ENCODE results near the gene SNRPD3.
A peak's percentile ranks its signal among the peaks of the same experiment; 100 is the strongest.

SNRPD3 gene

DNA sequence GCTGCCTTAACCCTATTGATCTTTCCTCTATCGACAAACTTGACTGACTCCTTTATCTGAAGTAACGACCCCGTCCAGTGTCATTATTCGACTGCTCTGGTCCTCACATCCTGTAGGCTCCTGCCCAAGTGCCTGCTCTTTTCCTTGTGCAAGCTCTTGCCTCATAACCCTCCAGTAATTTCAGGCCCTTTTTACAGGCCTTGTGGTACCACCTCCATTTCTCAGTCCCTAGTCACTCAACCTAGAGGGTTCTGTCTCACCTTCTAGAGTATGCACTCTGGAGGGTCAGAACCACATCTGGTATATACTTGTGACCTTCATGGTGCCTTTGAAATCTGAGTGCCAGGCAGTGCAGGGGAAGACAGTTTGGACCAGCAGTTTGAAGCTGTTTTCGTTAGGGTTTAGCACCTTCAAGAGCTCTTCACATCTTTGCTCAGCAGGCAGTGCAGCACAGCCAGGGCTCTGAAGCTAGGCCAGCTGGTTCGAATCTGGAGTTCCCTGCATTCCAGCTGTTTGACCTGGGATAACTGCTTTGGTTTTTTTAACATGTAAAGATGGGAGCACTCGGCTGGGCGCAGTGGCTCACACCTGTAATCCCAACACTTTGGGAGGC lies 11.2 kb downstream of the SNRPD3 start:
- no peak for DNase-seq (ENCODE audit: low spot score)
- in situ Hi-C loops (cut with MboI; ENCODE audit: low pct_unique_long_range_greater_than_20kb, low sequenced_read_pairs, unreplicated experiment) = no loop called here
- TF ChIP-seq, protein P1, sequence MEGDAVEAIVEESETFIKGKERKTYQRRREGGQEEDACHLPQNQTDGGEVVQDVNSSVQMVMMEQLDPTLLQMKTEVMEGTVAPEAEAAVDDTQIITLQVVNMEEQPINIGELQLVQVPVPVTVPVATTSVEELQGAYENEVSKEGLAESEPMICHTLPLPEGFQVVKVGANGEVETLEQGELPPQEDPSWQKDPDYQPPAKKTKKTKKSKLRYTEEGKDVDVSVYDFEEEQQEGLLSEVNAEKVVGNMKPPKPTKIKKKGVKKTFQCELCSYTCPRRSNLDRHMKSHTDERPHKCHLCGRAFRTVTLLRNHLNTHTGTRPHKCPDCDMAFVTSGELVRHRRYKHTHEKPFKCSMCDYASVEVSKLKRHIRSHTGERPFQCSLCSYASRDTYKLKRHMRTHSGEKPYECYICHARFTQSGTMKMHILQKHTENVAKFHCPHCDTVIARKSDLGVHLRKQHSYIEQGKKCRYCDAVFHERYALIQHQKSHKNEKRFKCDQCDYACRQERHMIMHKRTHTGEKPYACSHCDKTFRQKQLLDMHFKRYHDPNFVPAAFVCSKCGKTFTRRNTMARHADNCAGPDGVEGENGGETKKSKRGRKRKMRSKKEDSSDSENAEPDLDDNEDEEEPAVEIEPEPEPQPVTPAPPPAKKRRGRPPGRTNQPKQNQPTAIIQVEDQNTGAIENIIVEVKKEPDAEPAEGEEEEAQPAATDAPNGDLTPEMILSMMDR (IDR thresholded peaks at IDR 0.05; ENCODE audit: extremely low read depth, insufficient read depth, missing control alignments) = no peak

DNA sequence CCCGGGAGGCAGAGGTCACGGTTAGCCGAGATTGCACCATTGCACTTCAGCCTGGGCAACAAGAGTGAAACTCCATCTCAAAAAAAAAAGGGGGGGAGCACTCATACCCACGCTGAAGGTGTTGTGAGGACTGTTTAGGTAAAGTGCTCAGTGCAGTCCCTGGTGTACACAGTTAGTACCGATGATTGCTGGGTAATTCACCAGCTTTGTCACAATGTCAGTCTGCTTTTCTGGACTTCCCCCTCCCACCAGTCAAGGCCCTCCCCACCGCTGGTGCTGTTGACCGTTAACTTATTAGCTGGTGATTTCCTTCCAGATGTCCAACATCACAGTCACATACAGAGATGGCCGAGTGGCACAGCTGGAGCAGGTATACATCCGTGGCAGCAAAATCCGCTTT lies 11.9 kb downstream of the SNRPD3 start:
- TF ChIP-seq, protein P1 (IDR thresholded peaks at IDR 0.05; ENCODE audit: extremely low read depth, insufficient read depth, missing control alignments) = no peak
- peak; percentile 62 for DNase-seq (ENCODE audit: low spot score)

DNA sequence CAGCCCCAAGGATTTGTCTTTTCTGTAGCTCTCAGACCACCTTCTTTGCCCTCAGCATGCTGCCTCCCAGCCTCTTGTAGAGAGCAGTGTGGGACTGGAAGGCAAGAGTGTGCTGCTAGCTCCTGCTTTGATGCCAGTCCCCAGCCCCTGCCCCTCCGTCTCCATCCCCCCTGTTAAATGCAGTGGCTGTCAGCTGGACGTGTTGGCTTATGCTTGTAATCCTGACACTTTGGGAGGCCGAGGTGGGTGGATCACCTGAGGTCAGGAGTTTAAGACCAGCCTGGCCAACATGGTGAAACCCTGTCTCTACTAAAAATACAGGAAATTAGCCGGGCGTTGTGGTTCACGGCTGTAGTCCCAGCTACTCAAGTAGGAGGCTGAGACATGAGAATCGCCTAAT lies 15.5 kb downstream of the SNRPD3 start:
- in situ Hi-C loops (cut with MboI; ENCODE audit: low pct_unique_long_range_greater_than_20kb, low sequenced_read_pairs, unreplicated experiment) = no loop called here
- DNase-seq (ENCODE audit: low spot score) = no peak
- TF ChIP-seq, protein P1 (IDR thresholded peaks at IDR 0.05; ENCODE audit: extremely low read depth, insufficient read depth, missing control alignments) = no peak

More for the DNA sequence above, 11.9 kb downstream of the SNRPD3 start:
- in situ Hi-C loops (cut with MboI; ENCODE audit: low pct_unique_long_range_greater_than_20kb, low sequenced_read_pairs, unreplicated experiment) = no loop called here

DNA sequence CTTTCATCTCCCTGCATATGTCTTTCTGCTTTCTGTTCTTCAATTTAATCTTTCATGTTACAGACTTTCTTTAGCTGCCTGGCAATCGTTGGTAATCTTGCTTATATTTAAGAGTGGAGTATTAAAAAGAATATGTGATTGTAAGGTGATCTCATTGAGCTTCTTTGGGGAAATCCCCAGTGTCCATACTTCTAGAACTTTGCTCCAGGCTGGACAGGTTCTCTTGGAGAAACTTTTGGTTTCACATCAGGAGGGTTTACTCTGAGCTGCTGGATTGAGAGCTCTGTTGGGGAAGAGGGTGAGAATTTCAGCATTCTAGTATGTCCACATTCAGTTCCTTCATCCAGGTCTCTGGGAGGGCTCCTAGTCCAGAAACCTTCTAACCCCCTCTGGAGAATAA lies 21.0 kb downstream of the SNRPD3 start:
- TF ChIP-seq, protein P1 (IDR thresholded peaks at IDR 0.05; ENCODE audit: extremely low read depth, insufficient read depth, missing control alignments) = no peak
- in situ Hi-C loops (cut with MboI; ENCODE audit: low pct_unique_long_range_greater_than_20kb, low sequenced_read_pairs, unreplicated experiment) = no loop called here
- DNase-seq (ENCODE audit: low spot score) = no peak

DNA sequence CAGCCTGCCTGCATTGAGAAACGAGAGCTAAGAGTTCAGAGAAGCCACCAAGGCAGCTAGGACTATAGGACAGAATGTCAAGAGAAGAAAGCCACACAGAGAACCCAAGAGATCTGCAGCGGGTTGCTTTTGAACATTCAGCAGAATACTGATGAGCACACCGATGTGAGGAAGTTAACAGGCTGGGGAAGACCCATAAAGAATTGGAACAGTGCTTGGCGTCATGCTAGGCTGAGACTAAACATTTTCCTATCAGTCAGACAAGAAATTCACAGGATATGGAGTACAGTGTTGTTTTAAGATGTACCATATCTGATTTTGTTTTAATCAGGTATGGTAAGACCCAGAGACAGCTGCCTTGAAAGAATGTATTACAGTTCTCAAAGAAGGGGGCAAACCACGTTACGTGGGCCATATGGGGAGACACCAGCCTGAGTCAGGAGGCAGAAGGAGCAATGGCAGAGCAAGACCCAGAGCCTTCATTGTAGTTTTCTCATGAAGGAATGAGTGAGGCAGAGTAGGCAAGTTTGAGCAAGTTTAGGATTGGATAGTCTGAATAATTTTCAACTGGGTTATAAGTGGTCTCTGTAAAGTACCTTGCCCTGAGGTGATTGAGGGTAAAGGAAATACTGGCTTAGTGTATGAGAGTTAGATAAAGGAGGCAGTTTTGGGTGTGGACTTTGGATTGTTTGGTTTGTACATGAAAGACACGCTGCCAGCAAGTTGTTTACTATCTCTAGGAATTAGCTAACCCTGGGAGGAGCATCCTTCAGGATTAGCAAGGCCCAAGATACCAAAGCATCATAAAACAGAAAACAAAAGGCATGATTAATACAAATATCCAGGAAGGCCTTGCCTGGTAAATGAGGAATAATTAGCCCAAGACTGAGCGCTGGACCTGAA lies 22.8 kb downstream of the SNRPD3 start:
- TF ChIP-seq, protein P1 (IDR thresholded peaks at IDR 0.05; ENCODE audit: extremely low read depth, insufficient read depth, missing control alignments) = no peak
- in situ Hi-C loops (cut with MboI; ENCODE audit: low pct_unique_long_range_greater_than_20kb, low sequenced_read_pairs, unreplicated experiment) = no loop called here
- DNase-seq (ENCODE audit: low spot score) = no peak

DNA sequence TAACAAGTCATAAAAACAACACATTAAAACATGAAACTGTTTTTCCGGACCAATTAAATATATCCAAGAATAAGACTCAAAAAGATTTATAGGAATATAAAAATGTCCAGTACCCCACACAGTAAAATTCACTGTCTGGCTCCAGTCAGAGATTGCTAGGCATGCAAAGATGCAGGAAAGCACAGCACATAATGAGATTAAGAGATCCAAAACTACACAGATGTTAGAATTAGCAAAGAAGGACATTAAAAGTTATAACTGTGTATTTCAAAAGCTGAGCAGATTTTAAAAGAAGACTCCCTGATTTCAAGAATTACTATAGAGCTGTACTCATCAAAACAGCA lies 23.4 kb downstream of the SNRPD3 start:
- TF ChIP-seq, protein P1 (IDR thresholded peaks at IDR 0.05; ENCODE audit: extremely low read depth, insufficient read depth, missing control alignments) = no peak
- in situ Hi-C loops (cut with MboI; ENCODE audit: low pct_unique_long_range_greater_than_20kb, low sequenced_read_pairs, unreplicated experiment) = no loop called here
- no peak for DNase-seq (ENCODE audit: low spot score)

Data from GM13977 (cell line).